ENCODE measurements around the gene KCNH5. TPM values are rescaled to one million over a fixed set of nuclear protein-coding genes. Genes with fewer than 3 reads are reported as not detected.
"Not testable (repeated sequence)": the region's sequence is repeated elsewhere in the genome, so short reads cannot be mapped to it uniquely, and the experiment has no call there.

KCNH5 gene
- polyA plus RNA-seq, 1 donor (not counting 4 experiments of a cell fraction or from before 2014, with no cell fraction given) = 0.04 TPM

DNA sequence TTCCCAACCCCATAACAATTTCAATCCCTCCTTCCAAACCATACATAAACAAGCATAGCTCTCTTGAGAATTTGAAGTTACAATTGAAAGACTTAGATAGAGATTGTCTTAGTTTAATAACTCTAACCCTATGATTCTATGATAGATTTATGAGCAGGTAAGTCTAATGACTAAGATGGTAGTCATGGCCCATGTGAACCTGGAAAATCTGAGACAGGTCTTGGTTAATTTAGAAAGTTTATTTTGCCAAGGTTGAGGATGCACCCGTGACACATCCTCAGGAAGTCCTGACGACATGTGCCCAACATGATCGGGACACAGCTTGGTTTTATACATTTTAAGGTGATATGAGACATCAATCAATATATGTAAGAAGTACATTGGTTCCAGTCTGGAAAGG, 248.8 kb downstream of the KCNH5 start:
- Histone ChIP-seq H3K4me2 (ENCODE audit: control insufficient read depth, extremely low read depth, insufficient read depth, low read depth, low read length) (no peak overlapping the region), H3K9ac (ENCODE audit: control insufficient read depth, extremely low read depth, insufficient read depth, low read length) (no peak overlapping the region), H3K4me1 (ENCODE audit: control insufficient read depth, extremely low read depth, insufficient read depth, low read length) (no peaks in the 10 kb centered on the region), H3K36me3 (ENCODE audit: control insufficient read depth in 2 of 2, extremely low read depth in 1 of 2, insufficient read depth in 2 of 2, low read length in 2 of 2) (no peaks in the 10 kb centered on the region), H2AFZ (ENCODE audit: control insufficient read depth, low read length) (no peak overlapping the region), H3K27me3 (ENCODE audit: control insufficient read depth, extremely low read depth, insufficient read depth, low read length) (no peaks in the 10 kb centered on the region), H3K27ac (ENCODE audit: control insufficient read depth, insufficient read depth, low read length) (no peak overlapping the region), H3K9me3 (ENCODE audit: control insufficient read depth, low read depth, low read length) (no peaks in the 10 kb centered on the region), H3K9me1 (ENCODE audit: control insufficient read depth, extremely low read depth, insufficient read depth, low read length) (no peaks in the 10 kb centered on the region), H3K4me3 (ENCODE audit: control insufficient read depth in 2 of 3, extremely low read depth in 1 of 3, insufficient read depth in 2 of 3, low read depth in 1 of 3, low read length in 3 of 3) (no peak overlapping the region), H3K79me2 (ENCODE audit: control insufficient read depth, insufficient read depth, low read length) (no peaks in the 10 kb centered on the region), H4K20me1 (ENCODE audit: control insufficient read depth, extremely low read depth, insufficient read depth, low read length) (no peaks in the 10 kb centered on the region)
- no peak for FAIRE-seq
- peak; percentile 0 for DNase-seq (ENCODE audit: low read depth, low spot score)
- TF ChIP-seq, protein P1, sequence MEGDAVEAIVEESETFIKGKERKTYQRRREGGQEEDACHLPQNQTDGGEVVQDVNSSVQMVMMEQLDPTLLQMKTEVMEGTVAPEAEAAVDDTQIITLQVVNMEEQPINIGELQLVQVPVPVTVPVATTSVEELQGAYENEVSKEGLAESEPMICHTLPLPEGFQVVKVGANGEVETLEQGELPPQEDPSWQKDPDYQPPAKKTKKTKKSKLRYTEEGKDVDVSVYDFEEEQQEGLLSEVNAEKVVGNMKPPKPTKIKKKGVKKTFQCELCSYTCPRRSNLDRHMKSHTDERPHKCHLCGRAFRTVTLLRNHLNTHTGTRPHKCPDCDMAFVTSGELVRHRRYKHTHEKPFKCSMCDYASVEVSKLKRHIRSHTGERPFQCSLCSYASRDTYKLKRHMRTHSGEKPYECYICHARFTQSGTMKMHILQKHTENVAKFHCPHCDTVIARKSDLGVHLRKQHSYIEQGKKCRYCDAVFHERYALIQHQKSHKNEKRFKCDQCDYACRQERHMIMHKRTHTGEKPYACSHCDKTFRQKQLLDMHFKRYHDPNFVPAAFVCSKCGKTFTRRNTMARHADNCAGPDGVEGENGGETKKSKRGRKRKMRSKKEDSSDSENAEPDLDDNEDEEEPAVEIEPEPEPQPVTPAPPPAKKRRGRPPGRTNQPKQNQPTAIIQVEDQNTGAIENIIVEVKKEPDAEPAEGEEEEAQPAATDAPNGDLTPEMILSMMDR (optimal IDR thresholded peaks at IDR 0.05 in 1 of 3, IDR thresholded peaks at IDR 0.05 in 1 of 3, conservative IDR thresholded peaks at IDR 0.05 in 1 of 3; ENCODE audit: extremely low read depth in 1 of 3, insufficient read depth in 2 of 3, low read length in 3 of 3) = no peak
- no peak for TF ChIP-seq EZH2 (IDR thresholded peaks at IDR 0.05; ENCODE audit: low read length)
- dilution Hi-C loops (cut with MboI; ENCODE audit: extremely low pct_ligation_motif_present, low sequenced_read_pairs) = no loop called here

- H2AFZ ChIP-seq (ENCODE audit: control insufficient read depth, low read length) = no peak overlapping the region
- DNase-seq (ENCODE audit: low read depth, low spot score) (no peak), FAIRE-seq (no peak)
- H3K9me3 ChIP-seq (ENCODE audit: control insufficient read depth, low read depth, low read length) = no peaks in the 10 kb centered on the region
- H3K4me1 ChIP-seq (ENCODE audit: control insufficient read depth, extremely low read depth, insufficient read depth, low read length) = no peaks in the 10 kb centered on the region
- no peaks in the 10 kb centered on the region for H3K27me3 ChIP-seq (ENCODE audit: control insufficient read depth, extremely low read depth, insufficient read depth, low read length)
- no peaks in the 10 kb centered on the region for H3K36me3 ChIP-seq (ENCODE audit: control insufficient read depth in 2 of 2, extremely low read depth in 1 of 2, insufficient read depth in 2 of 2, low read length in 2 of 2)
- no peak overlapping the region for H3K4me2 ChIP-seq (ENCODE audit: control insufficient read depth, extremely low read depth, insufficient read depth, low read depth, low read length)
- no peak overlapping the region for H3K27ac ChIP-seq (ENCODE audit: control insufficient read depth, insufficient read depth, low read length)
- no peak overlapping the region for H3K4me3 ChIP-seq (ENCODE audit: control insufficient read depth in 2 of 3, extremely low read depth in 1 of 3, insufficient read depth in 2 of 3, low read depth in 1 of 3, low read length in 3 of 3)
- dilution Hi-C loops (cut with MboI; ENCODE audit: extremely low pct_ligation_motif_present, low sequenced_read_pairs) = no loop called here
- H3K79me2 ChIP-seq (ENCODE audit: control insufficient read depth, insufficient read depth, low read length) = no peaks in the 10 kb centered on the region
- TF ChIP-seq, protein P1 (optimal IDR thresholded peaks at IDR 0.05 in 1 of 3, IDR thresholded peaks at IDR 0.05 in 1 of 3, conservative IDR thresholded peaks at IDR 0.05 in 1 of 3; ENCODE audit: extremely low read depth in 1 of 3, insufficient read depth in 2 of 3, low read length in 3 of 3) = no peak
- no peak for TF ChIP-seq EZH2 (IDR thresholded peaks at IDR 0.05; ENCODE audit: low read length)
- H4K20me1 ChIP-seq (ENCODE audit: control insufficient read depth, extremely low read depth, insufficient read depth, low read length) = no peaks in the 10 kb centered on the region
- H3K9ac ChIP-seq (ENCODE audit: control insufficient read depth, extremely low read depth, insufficient read depth, low read length) = no peak overlapping the region
- H3K9me1 ChIP-seq (ENCODE audit: control insufficient read depth, extremely low read depth, insufficient read depth, low read length) = no peaks in the 10 kb centered on the region
Observed at GRCh38 chr14:62792578-62792977, 252.7 kb downstream of the KCNH5 start.

DNA sequence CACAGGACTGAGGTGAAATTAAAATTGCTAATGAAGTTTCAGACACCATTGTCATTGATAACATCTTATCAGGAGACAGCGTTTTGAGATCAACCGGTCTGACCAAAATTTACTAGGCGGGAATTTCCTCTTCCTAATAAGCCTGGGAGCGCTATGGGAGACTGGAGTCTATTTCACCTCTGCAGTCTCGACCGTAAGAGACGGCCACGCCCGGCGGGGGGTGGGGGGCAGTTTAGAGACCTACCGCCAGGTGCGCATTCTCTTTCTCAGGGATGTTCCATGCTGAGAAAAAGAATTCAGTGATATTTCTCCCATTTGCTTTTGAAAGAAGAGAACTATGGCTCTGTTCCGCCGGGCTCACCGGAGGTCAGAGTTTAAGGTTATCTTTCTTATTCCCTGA, 263.9 kb downstream of the KCNH5 start:
- H3K9me3 ChIP-seq (ENCODE audit: control insufficient read depth, low read depth, low read length); H4K20me1 ChIP-seq (ENCODE audit: control insufficient read depth, extremely low read depth, insufficient read depth, low read length); H3K27ac ChIP-seq (ENCODE audit: control insufficient read depth, insufficient read depth, low read length); H3K36me3 ChIP-seq (ENCODE audit: control insufficient read depth in 2 of 2, extremely low read depth in 1 of 2, insufficient read depth in 2 of 2, low read length in 2 of 2); dilution Hi-C loops (cut with MboI; ENCODE audit: extremely low pct_ligation_motif_present, low sequenced_read_pairs); DNase-seq (ENCODE audit: low read depth, low spot score); H2AFZ ChIP-seq (ENCODE audit: control insufficient read depth, low read length); H3K9me1 ChIP-seq (ENCODE audit: control insufficient read depth, extremely low read depth, insufficient read depth, low read length); FAIRE-seq; H3K4me2 ChIP-seq (ENCODE audit: control insufficient read depth, extremely low read depth, insufficient read depth, low read depth, low read length); H3K4me3 ChIP-seq (ENCODE audit: control insufficient read depth in 2 of 3, extremely low read depth in 1 of 3, insufficient read depth in 2 of 3, low read depth in 1 of 3, low read length in 3 of 3); H3K4me1 ChIP-seq (ENCODE audit: control insufficient read depth, extremely low read depth, insufficient read depth, low read length); H3K79me2 ChIP-seq (ENCODE audit: control insufficient read depth, insufficient read depth, low read length); H3K27me3 ChIP-seq (ENCODE audit: control insufficient read depth, extremely low read depth, insufficient read depth, low read length); H3K9ac ChIP-seq (ENCODE audit: control insufficient read depth, extremely low read depth, insufficient read depth, low read length): not testable (repeated sequence)

Data from keratinocyte (primary cell).